HepG2 (cell line): ENCODE measurements around the gene PLSCR1. TPM values are rescaled to one million over a fixed set of nuclear protein-coding genes. Genes with fewer than 3 reads are reported as not detected.

Experiments used
- AHDC1 ChIP-seq: sonication (generic); formaldehyde crosslinking; IDR thresholded peaks from 2 replicates; pipeline ENCODE4 v1.5.1; 2020; ENCODE audit warnings: mild to moderate bottlenecking, missing genetic modification reagents, borderline replicate concordance
- CREB1 ChIP-seq, 2 experiments: fragments of 450-650 bp in 1 of 2; IDR thresholded peaks; 2 replicates each; pipeline ENCODE4 v1.6.1; 2016 to 2017; ENCODE audit warnings: control low read depth in 1 of 2, mild to moderate bottlenecking in 1 of 2, missing compliant biosample characterization in 1 of 2, missing genetic modification characterization in 1 of 2
- DRAP1 ChIP-seq: IDR thresholded peaks from 2 replicates; pipeline ENCODE4 v1.6.1; 2016; ENCODE audit warnings: missing genetic modification reagents, missing compliant biosample characterization
- MIER3 ChIP-seq: IDR thresholded peaks from 2 replicates; pipeline ENCODE4 v1.6.1; 2016; ENCODE audit warnings: missing compliant biosample characterization, borderline replicate concordance
- MXD4 ChIP-seq: IDR thresholded peaks from 2 replicates; pipeline ENCODE4 v1.6.1; 2016; ENCODE audit warnings: mild to moderate bottlenecking, missing biosample characterization, missing genetic modification reagents
- MYNN ChIP-seq: sonication (generic); formaldehyde crosslinking; IDR thresholded peaks from 2 replicates; pipeline ENCODE4 v1.4.0; 2020; ENCODE audit warnings: mild to moderate bottlenecking, low read depth, missing genetic modification reagents
- NONO ChIP-seq, 2 experiments: fragments of 450-650 bp in 1 of 2; sonication (generic) in 1 of 2; formaldehyde crosslinking in 1 of 2; IDR thresholded peaks in 1 of 2; conservative IDR thresholded peaks in 1 of 2; 2 replicates each; pipeline versions ENCODE4 v1.6.1 to v1.8.0; 2017 to 2022; ENCODE audit warnings: mild to moderate bottlenecking in 1 of 2, missing genetic modification reagents in 1 of 2, moderate library complexity in 1 of 2
- ZFAT ChIP-seq: sonication (generic); formaldehyde crosslinking; conservative IDR thresholded peaks from 2 replicates; pipeline ENCODE4 v1.8.1; 2023; ENCODE audit warnings: missing genetic modification reagents, inconsistent platforms
- ZFP41 ChIP-seq: sonication (generic); formaldehyde crosslinking; IDR thresholded peaks from 2 replicates; pipeline ENCODE4 v1.4.0; 2020; ENCODE audit warnings: mild to moderate bottlenecking, missing genetic modification reagents, borderline replicate concordance
- ZNF543 ChIP-seq: sonication (generic); formaldehyde crosslinking; IDR thresholded peaks from 2 replicates; pipeline ENCODE4 v1.4.0; 2020; ENCODE audit warnings: mild to moderate bottlenecking, missing genetic modification reagents
- ZNF614 ChIP-seq: IDR thresholded peaks from 2 replicates; pipeline ENCODE4 v1.6.1; 2018; ENCODE audit warnings: missing biosample characterization, missing genetic modification reagents, inconsistent platforms, borderline replicate concordance
- ZNF644 ChIP-seq: IDR thresholded peaks from 2 replicates; pipeline ENCODE4 v1.6.1; 2016; ENCODE audit warnings: low read depth
- ZNF678 ChIP-seq: sonication (generic); formaldehyde crosslinking; IDR thresholded peaks from 2 replicates; pipeline ENCODE4 v1.4.0; 2020; ENCODE audit warnings: mild to moderate bottlenecking, missing genetic modification reagents
- ZNF776 ChIP-seq: sonication (generic); formaldehyde crosslinking; IDR thresholded peaks from 2 replicates; pipeline ENCODE4 v1.4.0; 2020; ENCODE audit warnings: mild to moderate bottlenecking, missing genetic modification reagents
- ZNF777 ChIP-seq: sonication (generic); formaldehyde crosslinking; IDR thresholded peaks from 2 replicates; pipeline ENCODE4 v1.4.0; 2020; ENCODE audit warnings: missing genetic modification reagents
- polyA plus RNA-seq, 8 experiments: library from polyadenylated mRNA; depleted of rRNA in 3 of 8; stranded (reverse) in 7 of 8; unstranded in 1 of 8; fragments of >200 nt; fragmentation: Illumina TruSeq in 4 of 8; extraction: Trizol in 4 of 8; gene quantifications; 2 replicates each; pipeline versions ENCODE4 v1.2.1 to v1.2.3, GENCODE V29; 2011 to 2016; ENCODE audit warnings: low read depth in 4 of 8, missing spikeins in 1 of 8, mixed read lengths in 1 of 8; ENCODE audit not compliant: insufficient read depth in 1 of 8
- total RNA-seq, 5 experiments: library from RNA; depleted of rRNA; stranded (reverse); fragments of >200 nt; fragmentation: Illumina TruSeq; extraction: Trizol; gene quantifications; 2 replicates each; pipeline ENCODE4 v1.2.3, GENCODE V29; 2016; ENCODE audit warnings: low read depth in 1 of 5
- TF ChIP-seq, protein P1 (sequence below): sonication (generic); formaldehyde crosslinking; IDR thresholded peaks from 2 replicates; pipeline ENCODE4 v1.5.0; 2020; ENCODE audit warnings: missing genetic modification reagents
- TF ChIP-seq, protein P2 (sequence below): sonication (generic); formaldehyde crosslinking; IDR thresholded peaks from 2 replicates; pipeline ENCODE4 v1.4.0; 2020; ENCODE audit warnings: missing genetic modification reagents, mild to moderate bottlenecking, borderline replicate concordance

The PLSCR1 gene
- total and polyA plus RNA-seq, 2 of the 13 experiments (the other 11 are each of a cell fraction or from before 2014, with no cell fraction given): 33.8 to 34.1 TPM

GRCh38 chr3:146544002-146544928 is at the start of gene PLSCR1 (continued):
- TF ChIP-seq DRAP1 (CRISPR knock-in tag) (peak; percentile 34; the same call in 1 of the 2 replicates), ZNF543 (CRISPR knock-in tag) (no peak), NONO (IDR thresholded peaks at IDR 0.05) (no peak), NONO (CRISPR knock-in tag; conservative IDR thresholded peaks at IDR 0.05) (no peak), MXD4 (CRISPR knock-in tag) (peak; percentile 65; the same call in 1 of the 2 replicates), ZNF678 (CRISPR knock-in tag) (no peak), ZNF777 (CRISPR knock-in tag) (no peak; the same call in 1 of the 2 replicates), ZFAT (CRISPR knock-in tag) (no peak), ZNF776 (CRISPR knock-in tag) (no peak), ZNF614 (CRISPR knock-in tag) (peak; percentile 60; the same call in 1 of the 2 replicates), MIER3 (CRISPR knock-in tag) (no peak; the same call in 1 of the 2 replicates), ZNF644 (CRISPR knock-in tag) (no peak), MYNN (CRISPR knock-in tag) (no peak), ZFP41 (CRISPR knock-in tag) (no peak), CREB1 (IDR thresholded peaks at IDR 0.05) (no peak), CREB1 (CRISPR knock-in tag; IDR thresholded peaks at IDR 0.05) (peak; percentile 40; the same call in 1 of the 2 replicates), AHDC1 (CRISPR knock-in tag) (0 out of 2 replicates have a peak, but pooled peaks have one; percentile 35)
- TF ChIP-seq, protein P1, sequence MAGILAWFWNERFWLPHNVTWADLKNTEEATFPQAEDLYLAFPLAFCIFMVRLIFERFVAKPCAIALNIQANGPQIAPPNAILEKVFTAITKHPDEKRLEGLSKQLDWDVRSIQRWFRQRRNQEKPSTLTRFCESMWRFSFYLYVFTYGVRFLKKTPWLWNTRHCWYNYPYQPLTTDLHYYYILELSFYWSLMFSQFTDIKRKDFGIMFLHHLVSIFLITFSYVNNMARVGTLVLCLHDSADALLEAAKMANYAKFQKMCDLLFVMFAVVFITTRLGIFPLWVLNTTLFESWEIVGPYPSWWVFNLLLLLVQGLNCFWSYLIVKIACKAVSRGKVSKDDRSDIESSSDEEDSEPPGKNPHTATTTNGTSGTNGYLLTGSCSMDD (CRISPR knock-in tag): no peak
- TF ChIP-seq, protein P2, sequence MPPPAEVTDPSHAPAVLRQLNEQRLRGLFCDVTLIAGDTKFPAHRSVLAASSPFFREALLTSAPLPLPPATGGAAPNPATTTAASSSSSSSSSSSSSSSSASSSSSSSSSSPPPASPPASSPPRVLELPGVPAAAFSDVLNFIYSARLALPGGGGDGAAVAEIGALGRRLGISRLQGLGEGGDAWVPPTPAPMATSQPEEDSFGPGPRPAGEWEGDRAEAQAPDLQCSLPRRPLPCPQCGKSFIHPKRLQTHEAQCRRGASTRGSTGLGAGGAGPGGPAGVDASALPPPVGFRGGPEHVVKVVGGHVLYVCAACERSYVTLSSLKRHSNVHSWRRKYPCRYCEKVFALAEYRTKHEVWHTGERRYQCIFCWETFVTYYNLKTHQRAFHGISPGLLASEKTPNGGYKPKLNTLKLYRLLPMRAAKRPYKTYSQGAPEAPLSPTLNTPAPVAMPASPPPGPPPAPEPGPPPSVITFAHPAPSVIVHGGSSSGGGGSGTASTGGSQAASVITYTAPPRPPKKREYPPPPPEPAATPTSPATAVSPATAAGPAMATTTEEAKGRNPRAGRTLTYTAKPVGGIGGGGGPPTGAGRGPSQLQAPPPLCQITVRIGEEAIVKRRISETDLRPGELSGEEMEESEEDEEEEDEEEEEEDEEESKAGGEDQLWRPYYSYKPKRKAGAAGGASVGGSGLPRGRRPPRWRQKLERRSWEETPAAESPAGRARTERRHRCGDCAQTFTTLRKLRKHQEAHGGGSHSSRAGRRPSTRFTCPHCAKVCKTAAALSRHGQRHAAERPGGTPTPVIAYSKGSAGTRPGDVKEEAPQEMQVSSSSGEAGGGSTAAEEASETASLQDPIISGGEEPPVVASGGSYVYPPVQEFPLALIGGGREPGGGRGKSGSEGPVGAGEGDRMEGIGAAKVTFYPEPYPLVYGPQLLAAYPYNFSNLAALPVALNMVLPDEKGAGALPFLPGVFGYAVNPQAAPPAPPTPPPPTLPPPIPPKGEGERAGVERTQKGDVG: no peak
